Right atrium auricular region (tissue), 2 donors: Measurements from ENCODE around the gene SPATA12. TPM values are rescaled to one million over a fixed set of nuclear protein-coding genes. Genes with fewer than 3 reads are reported as not detected.

Experiments
- DNase-seq: peaks from one replicate; pipeline ENCODE4 v3.0.0-alpha.2; 2019; ENCODE audit warnings: low spot score
- H3K27ac ChIP-seq, 2 donors: fragments of 200-600 bp; sonication (generic); 1 replicate in 1 of 2; 2 replicates in 1 of 2; pipeline ENCODE4 v1.5.1; 2016 to 2019
- H3K27me3 ChIP-seq, 2 donors: fragments of 200-600 bp; sonication (generic); one replicate each; pipeline versions ENCODE4 v1.5.1 to v1.6.0; 2017 to 2019
- H3K36me3 ChIP-seq: fragments of 200-600 bp; sonication (generic); one replicate; pipeline ENCODE4 v1.5.1; 2016
- H3K4me1 ChIP-seq, 2 donors: fragments of 200-600 bp; sonication (generic); one replicate each; pipeline versions ENCODE4 v1.5.1 to v1.6.0; 2017 to 2019
- H3K4me3 ChIP-seq, 2 donors: fragments of 200-600 bp; sonication (generic); 1 replicate in 1 of 2; 2 replicates in 1 of 2; pipeline ENCODE4 v1.5.1; 2017 to 2019; ENCODE audit warnings: mild to moderate bottlenecking in 1 of 2, moderate library complexity in 1 of 2
- H3K9me3 ChIP-seq, 2 donors: fragments of 200-600 bp; sonication (generic); one replicate each; pipeline ENCODE4 v1.5.1; 2019
- CTCF ChIP-seq, 2 donors: fragments of 200-600 bp; sonication (generic); IDR thresholded peaks; one replicate each; pipeline ENCODE4 v1.5.1; 2019; ENCODE audit warnings: antibody characterized with exemption in 2 of 2
- total RNA-seq, 2 donors: library from RNA; depleted of rRNA; stranded (reverse); fragments of >200 nt; gene quantifications; one replicate each; pipeline ENCODE4 v1.1.0, GENCODE V29; 2016

SPATA12 gene
- total RNA-seq, 2 donors from 2014 or later = not detected

DNA sequence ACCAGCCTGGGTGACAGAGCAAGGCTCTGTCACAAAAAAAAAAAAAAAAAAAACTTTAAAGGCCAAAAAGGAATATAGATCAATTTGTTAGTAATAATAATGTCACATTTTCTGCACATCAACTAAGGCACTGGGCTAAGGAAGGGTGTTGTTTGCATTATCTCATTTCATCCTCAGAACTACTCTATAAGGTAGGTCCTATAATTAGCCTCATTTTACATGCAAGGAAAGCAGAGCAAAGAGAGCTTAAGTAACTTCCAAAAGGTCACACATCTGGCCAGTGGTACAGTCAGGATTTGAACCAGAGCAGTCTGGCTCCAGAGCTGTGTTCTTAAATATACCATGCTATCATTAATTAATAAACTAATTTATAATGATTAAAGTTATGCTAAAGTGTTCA, 42.2 kb upstream of the SPATA12 start:
- no peak for TF ChIP-seq CTCF (IDR thresholded peaks at IDR 0.05)
- Histone ChIP-seq H3K4me3 (no peak overlapping the region), H3K9me3 (no peaks in the 10 kb centered on the region), H3K36me3 (no peaks in the 10 kb centered on the region), H3K27me3 (no peaks in the 10 kb centered on the region), H3K27ac (no peak overlapping the region), H3K4me1 (peaks cover 0 to 11% of the 10 kb centered on the region in 2 donors)
- no peak for DNase-seq

- Histone ChIP-seq H3K27ac (no peak overlapping the region), H3K9me3 (no peaks in the 10 kb centered on the region), H3K4me1 (peaks cover 0 to 11% of the 10 kb centered on the region in 2 donors), H3K4me3 (no peak overlapping the region), H3K27me3 (no peaks in the 10 kb centered on the region), H3K36me3 (no peaks in the 10 kb centered on the region)
- no peak for DNase-seq
- no peak for TF ChIP-seq CTCF (IDR thresholded peaks at IDR 0.05)
These were observed 41.4 kb upstream of the SPATA12 start for GRCh38 chr3:57019057-57019456.

DNA sequence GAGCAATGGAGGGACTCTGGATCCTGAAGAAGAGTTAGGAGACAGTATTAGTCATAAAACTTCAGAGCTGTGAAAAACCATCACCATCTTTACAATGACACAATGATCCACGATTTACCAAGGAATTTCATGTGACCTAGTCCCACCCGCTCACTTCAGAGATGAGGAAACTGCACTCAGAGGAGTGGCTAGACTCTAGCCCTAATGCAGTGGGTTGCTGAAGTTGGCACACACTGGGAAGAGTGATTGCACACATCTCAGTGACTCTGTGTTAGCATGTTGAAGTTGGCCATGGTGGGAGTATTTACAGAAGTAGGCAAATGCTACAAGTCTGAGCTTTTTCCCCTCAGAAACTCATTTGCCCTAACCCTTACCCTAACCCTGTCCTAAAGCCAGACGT, 35.2 kb upstream of the SPATA12 start:
- Histone ChIP-seq H3K27ac (no peak overlapping the region), H3K9me3 (no peaks in the 10 kb centered on the region), H3K36me3 (no peaks in the 10 kb centered on the region), H3K27me3 (no peaks in the 10 kb centered on the region), H3K4me3 (no peak overlapping the region), H3K4me1 (no peaks in the 10 kb centered on the region)
- no peak for TF ChIP-seq CTCF (IDR thresholded peaks at IDR 0.05)
- DNase-seq = no peak

GRCh38 chr3:57026944-57027343, 33.5 kb upstream of the SPATA12 start:
- H3K4me3 ChIP-seq = no peak overlapping the region
- H3K4me1 ChIP-seq = no peaks in the 10 kb centered on the region
- no peaks in the 10 kb centered on the region for H3K27me3 ChIP-seq
- H3K36me3 ChIP-seq = no peaks in the 10 kb centered on the region
- no peak overlapping the region for H3K27ac ChIP-seq
- no peak for DNase-seq
- no peak for TF ChIP-seq CTCF (IDR thresholded peaks at IDR 0.05)
- H3K9me3 ChIP-seq = no peaks in the 10 kb centered on the region

- Histone ChIP-seq H3K36me3 (no peaks in the 10 kb centered on the region), H3K27ac (no peak overlapping the region), H3K4me3 (no peak overlapping the region), H3K9me3 (no peaks in the 10 kb centered on the region), H3K27me3 (no peaks in the 10 kb centered on the region), H3K4me1 (no peaks in the 10 kb centered on the region)
- no peak for DNase-seq
- no peak for TF ChIP-seq CTCF (IDR thresholded peaks at IDR 0.05)
These were observed 31.1 kb upstream of the SPATA12 start for GRCh38 chr3:57029383-57029782.

DNA sequence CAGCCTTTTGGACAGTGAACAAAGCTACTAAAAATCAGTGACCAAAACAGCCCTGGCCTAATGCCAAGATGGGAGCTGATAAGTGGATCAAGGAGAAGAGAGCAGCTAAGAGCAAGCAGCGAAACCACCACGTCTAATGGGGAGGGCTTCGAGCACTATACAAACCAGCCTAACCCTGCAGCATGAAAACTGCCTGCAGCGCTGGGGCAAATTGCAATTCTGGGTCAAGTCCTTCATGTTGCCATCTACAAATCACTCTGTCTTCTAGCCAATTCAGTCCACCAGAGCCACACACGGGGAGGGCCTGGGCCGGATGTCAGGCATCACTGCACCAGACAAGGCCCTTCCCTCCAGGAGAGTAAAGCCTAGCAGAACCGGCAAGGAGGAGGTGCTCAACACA, 30.5 kb upstream of the SPATA12 start:
- Histone ChIP-seq H3K27me3 (no peaks in the 10 kb centered on the region), H3K9me3 (no peaks in the 10 kb centered on the region), H3K27ac (no peak overlapping the region), H3K4me1 (no peaks in the 10 kb centered on the region), H3K36me3 (no peaks in the 10 kb centered on the region), H3K4me3 (no peak overlapping the region)
- TF ChIP-seq CTCF (IDR thresholded peaks at IDR 0.05) = no peak
- no peak for DNase-seq
